Lower leg skin (tissue), 3 donors: ENCODE results near the gene PPP2R5C.

Source experiments
- CTCF ChIP-seq, 3 donors: fragments of 450-650 bp; IDR thresholded peaks; one replicate each; pipeline ENCODE4 v1.5.1; 2016; ENCODE audit warnings: antibody characterized with exemption in 3 of 3, mild to moderate bottlenecking in 3 of 3, moderate library complexity in 2 of 3
- POLR2A ChIP-seq, 2 donors: fragments of 450-650 bp; IDR thresholded peaks; one replicate each; pipeline ENCODE4 v1.6.1; 2016 to 2017; ENCODE audit warnings: antibody characterized with exemption in 2 of 2, mild to moderate bottlenecking in 1 of 2, moderate library complexity in 1 of 2

- TF ChIP-seq POLR2A (IDR thresholded peaks at IDR 0.05) (no peak), CTCF (IDR thresholded peaks at IDR 0.05) (no peak)
These were observed 167.6 kb downstream of the PPP2R5C start for GRCh38 chr14:101929096-101929495.
